ENCODE measurements around the gene ING3.

GRCh38 chr7:120987683-120988590, 37.4 kb downstream of the ING3 start:
- TF ChIP-seq CTCF (IDR thresholded peaks at IDR 0.05) (peak; percentile 84 to 95 (median 92)), POLR2A (IDR thresholded peaks at IDR 0.05) (peak in 1 of 2 donors; percentile 15)

Measured in adrenal gland (tissue), 5 donors.